Measurements from ENCODE around the gene ENPP1. TPM values are rescaled to one million over a fixed set of nuclear protein-coding genes. Genes with fewer than 3 reads are reported as not detected.

The ENPP1 gene
- total RNA-seq, 2 experiments from 2014 or later: 0.34 TPM; not detected in 1

- H3K4me2 ChIP-seq (ENCODE audit: low read length): no peak overlapping the region
- TF ChIP-seq CTCF (conservative IDR thresholded peaks at IDR 0.05; ENCODE audit: low read length): no peak
- no peak for TF ChIP-seq EZH2phosphoT487 (IDR thresholded peaks at IDR 0.05; ENCODE audit: borderline replicate concordance, low read depth, low read length)
Measured at GRCh38 chr6:131937226-131937625, 129.4 kb downstream of the ENPP1 start.

GRCh38 chr6:131937703-131938631, 130.1 kb downstream of the ENPP1 start:
- intact Hi-C loops (cut with micrococcal nuclease; ENCODE audit: unreplicated experiment): no loop called here
- no peaks in the 10 kb centered on the region for H3K9me3 ChIP-seq (ENCODE audit: low read length)
- H3K79me2 ChIP-seq (ENCODE audit: insufficient read depth, low read depth, low read length): no peaks in the 10 kb centered on the region
- TF ChIP-seq EZH2phosphoT487 (IDR thresholded peaks at IDR 0.05; ENCODE audit: borderline replicate concordance, low read depth, low read length) (no peak), CTCF (conservative IDR thresholded peaks at IDR 0.05; ENCODE audit: low read length) (no peak)
- no peaks in the 10 kb centered on the region for H3K4me1 ChIP-seq (ENCODE audit: insufficient read depth, low read length, poor library complexity, severe bottlenecking)
- no peaks in the 10 kb centered on the region for H3K36me3 ChIP-seq (ENCODE audit: insufficient read depth, low read length)
- no peaks in the 10 kb centered on the region for H3K9me2 ChIP-seq (ENCODE audit: insufficient read depth, low read length)
- DNase-seq (ENCODE audit: low spot score): no peak
- H2AFZ ChIP-seq (ENCODE audit: low read length): no peak overlapping the region
- no peak overlapping the region for H3K4me2 ChIP-seq (ENCODE audit: low read length)
- ChIA-PET CTCF (ENCODE audit: unreplicated experiment) (no interaction called here), POLR2A (interaction anchor here (0.6 to 0.9 kb wide), 3 partner anchors 10 to 211 kb away, joined by 3 read pairs; no protein-coding TSS in a partner anchor)
- no TSS peak for BruUV-seq (replicated peaks)
- H4K20me1 ChIP-seq (ENCODE audit: insufficient read depth, low read length): no peaks in the 10 kb centered on the region
- H3K27ac ChIP-seq (ENCODE audit: low read depth, low read length, poor library complexity, severe bottlenecking): no peak overlapping the region
- no peak overlapping the region for H3K4me3 ChIP-seq (ENCODE audit: low read depth, low read length, poor library complexity, severe bottlenecking)

More at GRCh38 chr6:131937226-131937625, 129.4 kb downstream of the ENPP1 start:
- POLR2A ChIA-PET: interaction anchor here (0.6 to 0.9 kb wide), 3 partner anchors 11 to 210 kb away, joined by 3 read pairs; no protein-coding TSS in a partner anchor
- Histone ChIP-seq H3K79me2 (ENCODE audit: insufficient read depth, low read depth, low read length) (no peaks in the 10 kb centered on the region), H3K4me3 (ENCODE audit: low read depth, low read length, poor library complexity, severe bottlenecking) (no peak overlapping the region), H3K27ac (ENCODE audit: low read depth, low read length, poor library complexity, severe bottlenecking) (no peak overlapping the region), H3K4me1 (ENCODE audit: insufficient read depth, low read length, poor library complexity, severe bottlenecking) (no peaks in the 10 kb centered on the region), H3K9me3 (ENCODE audit: low read length) (no peaks in the 10 kb centered on the region), H3K9me2 (ENCODE audit: insufficient read depth, low read length) (no peaks in the 10 kb centered on the region), H4K20me1 (ENCODE audit: insufficient read depth, low read length) (no peaks in the 10 kb centered on the region), H2AFZ (ENCODE audit: low read length) (no peak overlapping the region), H3K36me3 (ENCODE audit: insufficient read depth, low read length) (no peaks in the 10 kb centered on the region)
- intact Hi-C loops (cut with micrococcal nuclease; ENCODE audit: unreplicated experiment): no loop called here
- no peak for DNase-seq (ENCODE audit: low spot score)
- BruUV-seq (replicated peaks): no TSS peak
- CTCF ChIA-PET (ENCODE audit: unreplicated experiment): no interaction called here

Small RNAs within 50 kb of the gene (microRNA-seq; reads per million reads assigned to microRNA genes)
- gene MIR548H5 (ENCODE audit: borderline replicate concordance): not detected

Small RNAs within 50 kb of the gene (small RNA-seq; reads per million reads assigned to genes)
- gene MIR548H5 (not detected), gene SELENOKP2 (not detected)

Other genes starting within 250 kb of the ENPP1 start
- not detected in 2 replicates for gene ARG1, start 234.8 kb upstream of the ENPP1 start, total RNA-seq (2014; rRNA removed; shearing (Covaris generic))
- gene ARG1, start 234.8 kb upstream of the ENPP1 start, total RNA-seq (2022): not detected in 2 replicates
- gene MED23, start 179.8 kb upstream of the ENPP1 start, total RNA-seq (2014; rRNA removed; shearing (Covaris generic)): 28.2 and 30.2 TPM in 2 replicates
- gene MED23, start 179.8 kb upstream of the ENPP1 start, total RNA-seq (2022): 34.2 and 39.9 TPM in 2 replicates
- 2.3 and 2.7 TPM in 2 replicates for gene ENPP3, start 170.7 kb upstream of the ENPP1 start, total RNA-seq (2014; rRNA removed; shearing (Covaris generic))
- 1.3 and 1.8 TPM in 2 replicates for gene ENPP3, start 170.7 kb upstream of the ENPP1 start, total RNA-seq (2022)
- not detected in 2 replicates for gene OR2A4, start 106.6 kb upstream of the ENPP1 start, total RNA-seq (2014; rRNA removed; shearing (Covaris generic))
- not detected in 2 replicates for gene OR2A4, start 106.6 kb upstream of the ENPP1 start, total RNA-seq (2022)
- gene CTAGE9, start 97.0 kb upstream of the ENPP1 start, total RNA-seq (2014; rRNA removed; shearing (Covaris generic)): not detected in 2 replicates
- gene CTAGE9, start 97.0 kb upstream of the ENPP1 start, total RNA-seq (2022): not detected in 2 replicates
- not detected in 2 replicates for gene CCN2, start 143.4 kb downstream of the ENPP1 start, total RNA-seq (2014; rRNA removed; shearing (Covaris generic))
- gene CCN2, start 143.4 kb downstream of the ENPP1 start, total RNA-seq (2022): 0.36 TPM in 1 of 2 replicates, not detected in the other

Measured in OCI-LY7 (cell line).